Neuronal stem cell (in vitro differentiated cells): Measurements from ENCODE around the gene PRRC1.

ENCODE experiments used
- DNase-seq: peaks from one replicate; pipeline ENCODE4 v3.0.0-alpha.2; 2013; ENCODE audit warnings: low spot score
- H2AFZ ChIP-seq: one replicate; pipeline ENCODE4 v1.6.1; 2013; ENCODE audit warnings: mild to moderate bottlenecking, low read length, inconsistent platforms
- H2AK5ac ChIP-seq: 2 replicates; pipeline ENCODE4 v1.6.1; 2013; ENCODE audit warnings: low read depth, mild to moderate bottlenecking, inconsistent platforms, low read length, moderate library complexity, mixed read lengths
- H2BK120ac ChIP-seq: 2 replicates; pipeline ENCODE4 v1.6.1; 2013; ENCODE audit warnings: low read depth, mild to moderate bottlenecking, inconsistent platforms, low read length, moderate library complexity, mixed read lengths
- H2BK12ac ChIP-seq: one replicate; pipeline ENCODE4 v1.6.1; 2013; ENCODE audit warnings: low read length, inconsistent platforms
- H2BK15ac ChIP-seq: 2 replicates; pipeline ENCODE4 v1.6.1; 2013; ENCODE audit warnings: mild to moderate bottlenecking, low read length, inconsistent platforms, mixed read lengths
- H2BK5ac ChIP-seq: one replicate; pipeline ENCODE4 v1.6.1; 2013; ENCODE audit warnings: inconsistent platforms, mild to moderate bottlenecking, low read length, moderate library complexity
- H3K14ac ChIP-seq: one replicate; pipeline ENCODE4 v1.6.1; 2013; ENCODE audit warnings: low read length, inconsistent platforms
- H3K18ac ChIP-seq: 2 replicates; pipeline ENCODE4 v1.6.1; 2013; ENCODE audit warnings: low read length, inconsistent platforms
- H3K23ac ChIP-seq: 2 replicates; pipeline ENCODE4 v1.6.1; 2013; ENCODE audit warnings: low read depth, mild to moderate bottlenecking, mixed read lengths, low read length, inconsistent platforms; ENCODE audit not compliant: poor library complexity
- H3K27ac ChIP-seq: replicated peaks from 3 replicates; pipeline ENCODE4 v1.5.1; 2013; ENCODE audit warnings: low read length, inconsistent platforms
- H3K27me3 ChIP-seq, 3 experiments: 2 replicates each; pipeline ENCODE4 v1.6.1; 2013; ENCODE audit warnings: low read length in 3 of 3, mild to moderate bottlenecking in 2 of 3, inconsistent platforms in 1 of 3, low read depth in 1 of 3, mixed read lengths in 1 of 3, moderate library complexity in 1 of 3; ENCODE audit not compliant: control insufficient read depth in 3 of 3, insufficient read depth in 3 of 3
- H3K36me3 ChIP-seq, 2 donors: replicated peaks in 1 of 2; 2 replicates each; pipeline ENCODE4 v1.6.1; 2013; ENCODE audit warnings: low read length in 2 of 2; ENCODE audit not compliant: control insufficient read depth in 2 of 2, insufficient read depth in 2 of 2
- H3K4ac ChIP-seq: 2 replicates; pipeline ENCODE4 v1.6.1; 2013; ENCODE audit warnings: inconsistent platforms, mild to moderate bottlenecking, low read length, moderate library complexity
- H3K4me1 ChIP-seq, 2 donors: 1 replicate in 1 of 2; 2 replicates in 1 of 2; pipeline ENCODE4 v1.6.1; 2013; ENCODE audit warnings: low read length in 2 of 2, low read depth in 1 of 2; ENCODE audit not compliant: control insufficient read depth in 2 of 2, insufficient read depth in 1 of 2
- H3K4me2 ChIP-seq: one replicate; pipeline ENCODE4 v1.6.1; 2013; ENCODE audit warnings: mild to moderate bottlenecking, low read length, inconsistent platforms; ENCODE audit not compliant: insufficient read depth, poor library complexity, severe bottlenecking
- H3K4me3 ChIP-seq, 2 donors: 2 replicates each; pipeline ENCODE4 v1.5.1; 2013; ENCODE audit warnings: low read length in 2 of 2, mild to moderate bottlenecking in 2 of 2, inconsistent platforms in 1 of 2, moderate library complexity in 1 of 2
- H3K79me1 ChIP-seq: one replicate; pipeline ENCODE4 v1.6.1; 2013; ENCODE audit warnings: low read depth, mild to moderate bottlenecking, inconsistent platforms, low read length, moderate library complexity
- H3K9ac ChIP-seq: one replicate; pipeline ENCODE4 v1.6.1; 2013; ENCODE audit warnings: mild to moderate bottlenecking, low read depth, low read length, inconsistent platforms; ENCODE audit not compliant: poor library complexity
- H3K9me3 ChIP-seq, 2 donors: replicated peaks in 1 of 2; 2 replicates each; pipeline versions ENCODE3 to v1.6.1; 2013; ENCODE audit warnings: low read length in 2 of 2, mild to moderate bottlenecking in 2 of 2, inconsistent platforms in 1 of 2, low read depth in 1 of 2, mixed read lengths in 1 of 2, moderate library complexity in 1 of 2; ENCODE audit not compliant: control insufficient read depth in 2 of 2, insufficient read depth in 1 of 2
- H4K8ac ChIP-seq: one replicate; pipeline ENCODE4 v1.6.1; 2013; ENCODE audit warnings: low read depth, mild to moderate bottlenecking, inconsistent platforms, low read length, moderate library complexity
- H4K91ac ChIP-seq: one replicate; pipeline ENCODE4 v1.6.1; 2013; ENCODE audit warnings: low read length, low read depth, mild to moderate bottlenecking, inconsistent platforms; ENCODE audit not compliant: poor library complexity
- WGBS, 2 donors: extraction: QIAGEN DNeasy Blood & Tissue Kit; methylation state at CpG; one replicate each; pipeline ENCODE4 v1.1.7; 2013; ENCODE audit warnings: missing lambda C conversion rate in 2 of 2, mixed read lengths in 1 of 2; ENCODE audit not compliant: insufficient read length in 2 of 2, insufficient replicate concordance in 1 of 2; ENCODE audit errors: extremely low coverage in 2 of 2; 5-methylcytosine and 5-hydroxymethylcytosine counted together

PRRC1 gene

GRCh38 chr5:127572930-127573329, 55.5 kb downstream of the PRRC1 start:
- no peak overlapping the region for H3K4me2 ChIP-seq
- H4K8ac ChIP-seq, result no peak overlapping the region
- H3K14ac ChIP-seq, result no peak overlapping the region
- no CpG with 5 or more reads among the region's 2 CpGs for WGBS, 2 donors
- H2BK12ac ChIP-seq, result no peak overlapping the region
- H4K91ac ChIP-seq, result no peak overlapping the region
- H3K18ac ChIP-seq, result no peak overlapping the region
- no peak overlapping the region for H2AFZ ChIP-seq
- peaks cover 0 to 3% of the 10 kb centered on the region in 2 donors for H3K4me1 ChIP-seq
- no peaks in the 10 kb centered on the region for H3K36me3 ChIP-seq
- no peaks in the 10 kb centered on the region for H3K27me3 ChIP-seq
- H2BK15ac ChIP-seq, result no peak overlapping the region
- H3K4ac ChIP-seq, result no peak overlapping the region
- peaks cover 2 to 11% of the 10 kb centered on the region in 2 donors for H3K9me3 ChIP-seq
- no peak overlapping the region for H2BK5ac ChIP-seq
- no peak overlapping the region for H2AK5ac ChIP-seq
- H3K27ac ChIP-seq, result no peak overlapping the region
- no peak overlapping the region for H3K23ac ChIP-seq
- H3K9ac ChIP-seq, result no peak overlapping the region
- no peak for DNase-seq
- no peaks in the 10 kb centered on the region for H3K79me1 ChIP-seq
- H3K4me3 ChIP-seq, result no peak overlapping the region
- no peak overlapping the region for H2BK120ac ChIP-seq

GRCh38 chr5:127574852-127575679, 57.6 kb downstream of the PRRC1 start:
- H3K36me3 ChIP-seq, result no peaks in the 10 kb centered on the region
- no CpG with 5 or more reads among the region's 5 CpGs for WGBS, 2 donors
- no peak overlapping the region for H3K4me2 ChIP-seq
- H2BK5ac ChIP-seq, result no peak overlapping the region
- H3K4me1 ChIP-seq, result peaks cover 0 to 3% of the 10 kb centered on the region in 2 donors
- H3K18ac ChIP-seq, result no peak overlapping the region
- H3K14ac ChIP-seq, result no peak overlapping the region
- H3K23ac ChIP-seq, result no peak overlapping the region
- H2BK15ac ChIP-seq, result no peak overlapping the region
- H3K27me3 ChIP-seq, result no peaks in the 10 kb centered on the region
- H2BK120ac ChIP-seq, result no peak overlapping the region
- H2AK5ac ChIP-seq, result no peak overlapping the region
- DNase-seq, result no peak
- peaks cover 2 to 11% of the 10 kb centered on the region in 2 donors for H3K9me3 ChIP-seq
- H3K4ac ChIP-seq, result no peak overlapping the region
- H3K27ac ChIP-seq, result no peak overlapping the region
- H2AFZ ChIP-seq, result no peak overlapping the region
- H4K8ac ChIP-seq, result no peak overlapping the region
- no peak overlapping the region for H2BK12ac ChIP-seq
- no peaks in the 10 kb centered on the region for H3K79me1 ChIP-seq
- no peak overlapping the region for H4K91ac ChIP-seq
- no peak overlapping the region for H3K4me3 ChIP-seq
- H3K9ac ChIP-seq, result no peak overlapping the region

DNA sequence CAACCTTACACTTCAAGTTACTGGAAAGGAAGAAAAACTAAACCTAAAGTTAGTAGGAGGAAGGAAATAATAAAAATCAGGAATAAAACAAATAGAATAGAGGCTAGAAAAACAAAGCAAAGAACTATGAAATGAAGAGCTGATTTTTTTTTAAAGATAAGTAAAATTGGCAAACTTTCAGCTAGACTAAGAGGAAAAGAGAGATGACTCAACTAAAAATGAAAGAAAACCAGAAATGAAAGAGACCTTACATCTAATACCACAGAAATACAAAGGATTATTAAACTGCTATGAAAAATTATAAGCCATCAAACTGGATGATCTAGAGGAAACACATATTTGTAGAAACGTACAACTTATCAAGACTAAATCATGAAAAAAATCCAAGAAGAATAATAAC, 60.0 kb downstream of the PRRC1 start:
- Histone ChIP-seq H2AK5ac (no peak overlapping the region), H3K9ac (no peak overlapping the region), H2BK15ac (no peak overlapping the region), H2AFZ (no peak overlapping the region), H3K4me1 (no peaks in the 10 kb centered on the region), H3K27me3 (no peaks in the 10 kb centered on the region), H2BK5ac (no peak overlapping the region), H4K91ac (no peak overlapping the region), H2BK120ac (no peak overlapping the region), H3K4me3 (no peak overlapping the region), H3K23ac (no peak overlapping the region), H3K18ac (no peak overlapping the region), H3K36me3 (no peaks in the 10 kb centered on the region), H3K14ac (no peak overlapping the region), H2BK12ac (no peak overlapping the region), H3K9me3 (peaks cover 2 to 11% of the 10 kb centered on the region in 2 donors), H3K27ac (no peak overlapping the region), H3K79me1 (no peaks in the 10 kb centered on the region), H3K4me2 (no peak overlapping the region), H4K8ac (no peak overlapping the region), H3K4ac (no peak overlapping the region)
- WGBS, 2 donors, result no CpG with 5 or more reads among the region's 1 CpG
- no peak for DNase-seq

DNA sequence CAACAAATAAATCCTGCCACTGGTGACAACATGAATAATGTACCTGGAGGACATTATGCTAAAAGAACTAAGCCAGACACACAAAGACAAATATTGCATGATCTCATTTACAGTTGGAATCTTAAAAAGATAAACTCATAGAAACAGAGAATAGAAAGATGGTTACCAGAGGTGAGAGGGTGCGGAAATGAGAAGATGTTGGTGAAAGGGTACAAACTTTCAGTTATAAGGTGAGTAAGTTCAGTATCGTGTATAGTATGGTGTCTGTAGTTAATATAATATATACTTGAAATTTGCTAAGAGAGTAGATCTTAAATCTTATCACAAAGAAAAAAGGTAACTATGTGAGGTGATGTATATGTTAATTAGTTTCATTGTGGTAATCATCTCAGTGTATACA, 63.3 kb downstream of the PRRC1 start:
- Histone ChIP-seq H3K79me1 (no peaks in the 10 kb centered on the region), H4K8ac (no peak overlapping the region), H3K9me3 (no peaks in the 10 kb centered on the region), H3K18ac (no peak overlapping the region), H3K4me2 (no peak overlapping the region), H3K27ac (no peak overlapping the region), H2AK5ac (no peak overlapping the region), H3K23ac (no peak overlapping the region), H3K4me3 (no peak overlapping the region), H3K4me1 (peaks cover 0 to 3% of the 10 kb centered on the region in 2 donors), H4K91ac (no peak overlapping the region), H2AFZ (no peak overlapping the region), H3K14ac (no peak overlapping the region), H2BK5ac (no peak overlapping the region), H2BK15ac (no peak overlapping the region), H2BK120ac (no peak overlapping the region), H2BK12ac (no peak overlapping the region), H3K4ac (no peak overlapping the region), H3K36me3 (no peaks in the 10 kb centered on the region), H3K9ac (no peak overlapping the region), H3K27me3 (no peaks in the 10 kb centered on the region)
- no peak for DNase-seq
- 100% methylated on average over 1 of the region's 2 CpGs for WGBS, 2 donors
